ENCODE data around the gene LCN15. TPM values are rescaled to one million over a fixed set of nuclear protein-coding genes. Genes with fewer than 3 reads are reported as not detected.
"Not testable (repeated sequence)": the region's sequence is repeated elsewhere in the genome, so short reads cannot be mapped to it uniquely, and the experiment has no call there.

LCN15 gene
- total RNA-seq, 4 donors from 2014 or later, result not detected

DNA sequence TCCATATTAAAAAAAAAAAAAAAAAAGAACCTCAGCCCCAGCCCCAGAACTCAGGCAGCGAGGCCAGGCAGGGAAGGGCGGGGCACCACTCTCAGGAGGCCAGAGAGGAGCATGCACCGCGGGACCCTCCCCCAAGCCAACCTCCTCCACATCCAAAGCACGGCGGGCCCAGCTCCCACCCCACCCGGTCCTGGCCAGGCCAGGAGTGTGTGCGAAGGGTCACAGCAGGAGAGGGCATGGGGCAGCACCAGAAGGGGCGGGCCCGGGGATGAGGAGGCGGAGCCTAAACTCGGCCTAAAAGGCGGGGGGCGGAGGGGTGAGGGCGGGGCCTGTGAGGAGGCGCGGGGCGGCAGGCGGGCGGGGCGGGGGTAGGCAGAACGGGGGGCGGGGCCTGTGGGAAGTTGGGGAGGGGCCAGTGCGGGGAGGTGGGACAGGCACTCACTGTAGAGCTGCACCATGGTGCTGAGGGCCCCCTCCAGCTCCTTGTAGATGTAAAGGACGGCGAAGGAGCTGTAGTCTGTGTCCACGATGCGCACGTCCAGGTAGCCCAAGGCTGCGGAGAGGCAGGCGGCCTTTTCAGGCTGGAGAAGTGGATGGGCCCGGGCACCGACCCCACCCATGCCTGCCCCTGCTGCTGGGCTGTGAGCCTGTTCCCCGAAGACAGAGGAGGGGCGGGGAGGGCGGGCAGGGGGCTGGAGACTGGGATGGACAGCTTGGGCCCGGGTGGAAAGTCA lies 1.2 kb downstream of the LCN15 start:
- Histone ChIP-seq H3K9me3 (no peaks in the 10 kb centered on the region), H3K27ac (no peak overlapping the region), H3K27me3 (peaks cover 0 to 54% of the 10 kb centered on the region in 2 donors), H3K4me3 (no peak overlapping the region), H3K4me1 (peaks cover 0 to 23% (median 3%) of the 10 kb centered on the region in 4 donors), H3K36me3 (no peaks in the 10 kb centered on the region)
- TF ChIP-seq POLR2A (IDR thresholded peaks at IDR 0.05) (no peak), EP300 (IDR thresholded peaks at IDR 0.05) (no peak), CTCF (IDR thresholded peaks at IDR 0.05) (no peak)
- no peak for DNase-seq (ENCODE audit: low spot score in 2 of 2)
- WGBS, 2 donors, result 16 to 26% methylated on average over 18 to 22 of the region's 37 CpGs

GRCh38 chr9:136762221-136762691 lies 2.1 kb downstream of the LCN15 start:
- no peaks in the 10 kb centered on the region for H3K36me3 ChIP-seq
- H3K27me3 ChIP-seq, result peaks cover 0 to 47% of the 10 kb centered on the region in 2 donors
- TF ChIP-seq CTCF (IDR thresholded peaks at IDR 0.05) (no peak), EP300 (IDR thresholded peaks at IDR 0.05) (no peak), POLR2A (IDR thresholded peaks at IDR 0.05) (no peak)
- no peaks in the 10 kb centered on the region for H3K9me3 ChIP-seq
- H3K27ac ChIP-seq, result no peak overlapping the region
- no peak for DNase-seq (ENCODE audit: low spot score in 2 of 2)
- H3K4me1 ChIP-seq, result peaks cover 0 to 26% (median 5%) of the 10 kb centered on the region in 4 donors
- WGBS, 2 donors, result 82 to 83% methylated on average over 14 of the region's 17 CpGs
- H3K4me3 ChIP-seq, result no peak overlapping the region

GRCh38 chr9:136761545-136761981 lies 2.8 kb downstream of the LCN15 start:
- peaks cover 0 to under 1% (median 0%) of the 10 kb centered on the region in 4 donors for H3K9me3 ChIP-seq
- H3K36me3 ChIP-seq, result no peaks in the 10 kb centered on the region
- TF ChIP-seq POLR2A (IDR thresholded peaks at IDR 0.05) (no peak), EP300 (IDR thresholded peaks at IDR 0.05) (no peak), CTCF (IDR thresholded peaks at IDR 0.05) (no peak)
- no peak overlapping the region for H3K4me3 ChIP-seq
- H3K27me3 ChIP-seq, result peaks cover 0 to 43% of the 10 kb centered on the region in 2 donors
- H3K27ac ChIP-seq, result no peak overlapping the region
- no peak for DNase-seq (ENCODE audit: low spot score in 2 of 2)
- H3K4me1 ChIP-seq, result peaks cover 0 to 26% (median 5%) of the 10 kb centered on the region in 4 donors
- 77 to 89% methylated on average over 8 to 9 of the region's 13 CpGs for WGBS, 2 donors

DNA sequence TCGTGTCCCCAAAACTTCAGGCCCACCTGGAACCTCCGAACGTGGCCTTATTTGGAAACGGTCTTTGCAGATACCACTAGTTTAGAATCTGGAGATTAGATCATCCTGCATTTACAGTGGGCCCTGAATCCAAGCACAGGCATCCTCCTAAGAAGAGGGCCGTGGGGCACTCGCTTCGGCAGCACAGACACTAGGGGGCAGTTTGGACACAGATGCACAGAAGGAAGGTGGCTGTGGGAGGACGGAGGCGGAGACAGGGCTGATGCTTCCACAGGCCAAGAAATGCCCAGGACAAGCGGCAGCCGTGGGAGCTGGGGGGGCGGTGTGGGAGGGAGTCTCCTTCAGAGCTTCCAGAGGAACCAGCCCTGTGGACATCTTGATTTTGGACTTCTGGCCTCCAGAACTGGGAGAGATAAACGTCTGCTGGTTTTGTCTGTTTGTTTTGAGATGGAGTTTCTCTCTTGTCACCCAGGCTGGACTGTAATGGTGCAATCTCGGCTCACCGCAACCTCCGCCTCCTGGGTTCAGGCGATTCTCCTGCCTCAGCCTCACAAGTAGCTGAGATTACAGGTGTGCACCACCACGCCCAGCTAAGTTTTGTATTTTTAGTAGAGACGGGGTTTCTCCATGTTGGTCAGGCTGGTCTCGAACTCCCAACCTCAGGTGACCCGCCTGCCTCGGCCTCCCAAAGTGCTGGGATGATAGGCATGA lies 3.3 kb downstream of the LCN15 start:
- not testable (repeated sequence) for DNase-seq (ENCODE audit: low spot score in 2 of 2)

More for the DNA sequence above, 3.3 kb downstream of the LCN15 start:
- WGBS, 2 donors, result 24 to 47% methylated on average over 15 to 22 of the region's 22 CpGs
- peaks cover 0 to 26% (median 5%) of the 10 kb centered on the region in 4 donors for H3K4me1 ChIP-seq
- not testable (repeated sequence) for H3K4me3 ChIP-seq, H3K27ac ChIP-seq, H3K9me3 ChIP-seq, H3K36me3 ChIP-seq
- peak in 3 of 5 experiments; percentile 20 to 23 (median 21) for TF ChIP-seq CTCF (IDR thresholded peaks at IDR 0.05)
- H3K27me3 ChIP-seq, result peaks cover 0 to 43% of the 10 kb centered on the region in 2 donors

Measured in tibial nerve (tissue), 4 donors.